GM18507 (cell line): ENCODE measurements around the gene FBXO27.
"Not testable (repeated sequence)": the region's sequence is repeated elsewhere in the genome, so short reads cannot be mapped to it uniquely, and the experiment has no call there.

Source experiments
- DNase-seq: peaks from one replicate; pipeline ENCODE4 v3.0.0; 2011; ENCODE audit warnings: low read depth; ENCODE audit not compliant: insufficient read length; ENCODE audit errors: extremely low spot score
- FAIRE-seq: peaks from 2 replicates; lab custom pipeline; 2011; peaks lifted over from hg19 to GRCh38; lab: Jason Lieb, UNC

Gene FBXO27

DNA sequence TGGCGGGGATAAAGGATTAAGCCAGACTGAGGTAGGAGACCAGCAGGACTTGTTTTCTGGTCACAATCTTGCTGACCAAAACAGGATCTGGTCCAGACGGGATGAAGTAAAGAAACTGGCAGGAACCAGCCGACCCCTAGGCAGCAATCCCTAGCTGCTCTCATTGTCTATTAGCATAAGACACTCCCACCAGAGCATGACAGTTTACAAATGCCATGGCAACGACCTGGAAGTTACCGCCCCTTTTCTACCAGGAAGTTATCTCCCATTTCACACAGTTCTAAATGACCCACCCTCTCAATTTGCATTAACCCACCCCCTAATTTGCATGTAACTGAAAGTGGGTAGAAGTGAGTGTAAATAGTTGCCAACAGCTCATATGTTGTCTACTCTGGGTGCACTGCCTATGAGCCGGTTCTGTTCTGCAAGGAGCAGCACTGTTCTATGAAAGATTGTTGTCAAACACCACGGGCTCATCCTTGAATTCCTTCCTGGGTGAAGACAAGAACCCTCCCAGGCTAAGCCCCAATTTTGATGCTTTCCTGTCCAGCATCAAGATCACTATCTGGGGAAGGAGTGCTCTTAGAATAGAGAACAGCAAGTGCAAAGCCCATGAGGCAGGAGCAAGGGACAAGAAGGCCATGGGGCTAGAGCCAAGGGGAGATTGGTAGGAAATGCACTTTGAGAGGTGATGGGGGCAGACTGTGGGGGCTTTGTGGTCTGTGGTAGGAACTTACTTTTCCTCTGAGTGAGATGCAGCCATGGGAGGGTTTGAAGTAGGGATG lies 13.9 kb upstream of the FBXO27 start:
- DNase-seq (no peak), FAIRE-seq (no peak)

DNA sequence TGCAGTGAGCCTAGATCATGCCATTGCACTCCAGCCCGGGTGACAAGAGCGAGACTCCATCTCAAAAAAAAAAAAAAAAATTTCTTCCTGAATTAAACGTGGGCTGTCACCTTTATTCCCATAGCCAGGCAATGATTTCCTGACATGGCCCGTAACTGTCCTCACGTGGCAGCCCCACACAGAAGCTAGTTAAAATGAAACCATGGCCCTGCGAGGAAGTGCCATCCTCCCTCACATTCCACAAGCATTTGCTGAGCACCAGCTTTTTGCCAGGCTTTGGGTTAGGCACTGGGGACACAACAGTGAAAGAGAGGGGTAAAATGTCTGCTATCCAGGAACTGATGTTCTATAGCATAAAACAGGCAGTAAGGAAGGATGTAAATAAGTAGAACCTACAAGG lies 13.2 kb upstream of the FBXO27 start:
- DNase-seq, result no peak
- FAIRE-seq, result no peak

- no peak for DNase-seq
- no peak for FAIRE-seq
These were observed 5.7 kb upstream of the FBXO27 start for GRCh38 chr19:39038098-39038497.

DNA sequence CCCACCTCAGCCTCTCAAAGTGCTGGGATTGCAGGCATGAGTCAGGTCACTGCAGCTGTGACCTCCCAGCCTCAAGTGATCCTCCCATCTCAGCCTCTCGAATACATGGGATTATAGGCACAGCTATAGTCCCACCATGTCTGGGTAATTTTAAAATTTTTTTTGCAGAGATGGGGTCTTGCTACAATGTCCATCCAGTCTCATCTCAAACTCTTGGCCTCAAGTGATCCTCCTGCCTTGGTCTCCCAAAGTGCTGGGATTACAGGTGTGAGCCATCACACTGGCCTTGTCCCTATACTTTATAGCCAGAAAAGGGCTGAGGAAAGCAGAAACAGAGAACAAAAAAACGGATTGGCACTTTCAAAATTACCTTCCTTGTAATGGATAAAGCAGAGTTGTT lies 4.8 kb upstream of the FBXO27 start:
- FAIRE-seq (no peak), DNase-seq (no peak)

GRCh38 chr19:39036581-39036980 lies 4.2 kb upstream of the FBXO27 start:
- DNase-seq, result no peak
- no peak for FAIRE-seq

- FAIRE-seq (peak; percentile 82), DNase-seq (peak; percentile 70)
These were observed 834 bp downstream of the FBXO27 start for GRCh38 chr19:39031368-39032062.

DNA sequence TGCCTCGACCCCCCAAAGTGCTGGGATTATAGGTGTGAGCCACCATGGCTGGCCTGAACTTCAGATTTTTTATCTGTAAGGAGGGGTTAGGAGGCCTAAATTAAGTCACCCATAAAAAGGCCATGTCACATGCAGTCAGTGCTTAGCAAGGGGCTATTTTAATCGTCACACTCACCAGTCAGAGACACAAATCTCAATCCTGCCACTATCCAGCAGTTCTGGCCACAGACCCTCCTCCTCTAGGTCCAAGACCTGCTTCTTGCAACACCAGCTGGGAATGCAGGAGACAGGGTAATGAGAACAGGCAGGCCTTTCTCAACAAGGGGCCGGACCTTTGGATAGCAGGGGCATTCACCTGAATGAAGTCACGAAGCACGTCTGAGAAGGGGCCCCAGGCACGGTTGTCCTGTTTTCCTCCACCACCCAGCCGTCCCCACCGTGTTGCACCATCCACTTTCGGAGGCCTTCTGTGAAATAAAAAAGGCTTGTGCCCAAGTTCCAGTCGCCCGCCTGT lies 1.4 kb downstream of the FBXO27 start:
- no peak for FAIRE-seq
- no peak for DNase-seq

GRCh38 chr19:39024875-39025641 lies 7.3 kb downstream of the FBXO27 start:
- DNase-seq (no peak), FAIRE-seq (no peak)

- DNase-seq (no peak), FAIRE-seq (peak; percentile 60)
These were observed 11.3 kb downstream of the FBXO27 start for GRCh38 chr19:39021063-39021462.

- DNase-seq (no peak), FAIRE-seq (no peak)
These were observed 14.7 kb downstream of the FBXO27 start for GRCh38 chr19:39017646-39018045.

- no peak for DNase-seq
- FAIRE-seq, result no peak
These were observed 15.3 kb downstream of the FBXO27 start for GRCh38 chr19:39017026-39017425.

GRCh38 chr19:39014037-39014436 lies 18.3 kb downstream of the FBXO27 start:
- FAIRE-seq (no peak), DNase-seq (no peak)

DNA sequence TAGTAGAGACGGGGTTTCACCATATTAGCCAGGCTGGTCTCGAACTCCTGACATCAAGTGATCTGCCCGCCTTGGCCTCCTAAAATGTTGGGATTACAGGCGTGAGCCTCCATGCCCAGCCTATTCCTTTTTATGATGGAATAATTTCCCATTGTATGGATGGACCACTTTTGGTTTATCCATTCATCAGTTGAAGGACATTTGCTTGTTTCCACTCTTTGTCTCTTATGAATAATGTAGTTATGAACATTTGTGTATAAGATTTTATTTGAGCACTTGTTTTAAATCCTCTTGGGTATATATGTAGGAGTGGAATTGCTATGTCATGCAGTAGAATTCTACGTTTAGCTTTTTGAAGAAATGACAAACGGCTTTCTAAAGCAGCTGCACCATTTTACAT lies 23.3 kb downstream of the FBXO27 start:
- FAIRE-seq, result no peak

DNA sequence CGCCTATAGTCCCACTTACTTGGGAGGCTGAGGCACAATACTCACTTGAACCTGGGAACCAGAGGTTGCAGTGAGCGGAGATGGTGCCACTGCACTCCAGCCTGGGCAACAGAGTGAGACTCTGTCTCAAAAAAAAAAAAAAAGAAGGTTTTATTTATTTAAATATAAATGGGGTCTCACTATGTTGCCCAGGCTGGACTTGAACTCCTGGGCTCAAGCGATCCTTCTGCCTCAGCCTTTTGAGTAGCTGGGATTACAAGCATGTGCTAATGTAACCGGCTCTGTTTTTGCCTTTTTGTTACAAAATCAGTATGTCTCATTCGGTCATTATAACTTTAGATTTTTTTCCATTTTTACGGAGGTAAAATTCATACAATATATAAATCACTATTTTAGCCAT lies 24.2 kb downstream of the FBXO27 start:
- no peak for DNase-seq
- no peak for FAIRE-seq

More for the DNA sequence above, 23.3 kb downstream of the FBXO27 start:
- no peak for DNase-seq

- no peak for DNase-seq
- no peak for FAIRE-seq
These were observed 25.3 kb downstream of the FBXO27 start for GRCh38 chr19:39007096-39007495.

DNA sequence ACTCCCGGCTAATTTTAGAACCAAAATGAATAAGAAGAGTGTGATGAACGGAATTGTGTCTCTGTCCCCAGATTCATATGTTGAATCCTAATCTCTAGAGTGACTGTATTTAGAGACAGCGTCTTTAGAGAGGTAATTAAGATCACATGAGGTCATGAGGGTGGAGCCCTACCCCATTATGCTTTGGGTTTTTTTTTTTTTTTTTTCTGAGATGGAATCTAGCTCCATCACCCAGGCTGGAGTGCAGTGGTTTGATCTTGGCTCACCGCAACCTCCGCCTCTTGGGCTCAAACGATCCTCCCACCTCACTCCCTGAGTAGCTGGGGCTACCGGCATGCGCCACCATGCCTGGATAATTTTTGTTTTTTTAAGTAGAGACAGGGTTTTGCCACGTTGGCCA lies 27.9 kb downstream of the FBXO27 start:
- DNase-seq, result no peak
- FAIRE-seq, result no peak

DNA sequence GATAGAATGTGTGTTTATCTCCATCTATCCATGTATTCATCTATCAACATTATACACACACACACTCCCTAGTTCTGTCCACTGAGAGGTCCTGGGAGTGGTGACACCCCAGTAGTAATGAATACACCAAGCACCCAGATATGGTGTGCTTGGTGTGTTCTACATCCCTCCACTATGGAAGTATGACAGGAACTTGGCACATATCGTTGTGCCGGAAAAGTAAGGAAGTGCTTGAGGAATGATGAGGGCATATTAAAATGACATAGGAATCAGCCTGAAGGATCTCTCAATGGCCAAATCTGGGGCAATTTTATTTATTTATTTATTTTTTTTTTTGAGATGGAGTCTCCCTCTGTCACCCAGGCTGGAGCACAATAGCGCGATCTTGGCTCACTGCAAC lies 28.6 kb downstream of the FBXO27 start:
- DNase-seq (no peak), FAIRE-seq (no peak)

DNA sequence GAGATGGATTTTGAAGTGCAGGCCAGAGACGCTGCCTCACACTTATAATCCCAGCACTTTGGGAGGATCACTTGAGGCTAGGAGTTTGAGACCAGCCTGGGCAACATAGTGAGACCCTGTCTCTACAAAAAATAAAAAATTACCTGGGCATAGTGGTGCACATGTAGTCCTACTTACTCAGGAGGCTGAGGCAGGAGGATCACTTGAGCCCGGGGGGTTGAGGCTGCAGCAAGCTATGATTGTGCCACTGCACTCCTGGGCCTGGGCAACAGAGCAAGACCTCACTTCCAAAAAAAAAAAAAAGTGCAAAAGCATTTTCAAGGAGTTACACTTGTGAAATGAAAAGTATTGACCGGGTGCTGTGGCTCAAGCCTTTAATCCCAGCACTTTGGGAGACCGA lies 29.2 kb downstream of the FBXO27 start:
- FAIRE-seq, result no peak
- no peak for DNase-seq

- no peak for FAIRE-seq
- DNase-seq, result no peak
These were observed 31.3 kb downstream of the FBXO27 start for GRCh38 chr19:39001041-39001440.

GRCh38 chr19:38997576-38997975 lies 34.8 kb downstream of the FBXO27 start:
- not testable (repeated sequence) for FAIRE-seq

More at GRCh38 chr19:38997576-38997975, 34.8 kb downstream of the FBXO27 start:
- DNase-seq, result not testable (repeated sequence)
